PC-9 (cell line): ENCODE measurements around the gene CALD1.

Experiments
- CTCF ChIP-seq: fragments of 200-600 bp; sonication (generic); conservative IDR thresholded peaks from 2 replicates; pipeline ENCODE4 v1.6.1; 2017; ENCODE audit warnings: mixed run types, antibody characterized with exemption, mild to moderate bottlenecking, moderate library complexity
- EZH2 ChIP-seq: fragments of 200-600 bp; sonication (generic); IDR thresholded peaks from 2 replicates; pipeline ENCODE4 v1.8.0; 2017; ENCODE audit warnings: antibody characterized with exemption, low read depth

GRCh38 chr7:134795231-134795630 lies 15.8 kb downstream of the CALD1 start:
- TF ChIP-seq CTCF (no peak), EZH2 (no peak)
